Cardiac muscle cell (in vitro differentiated cells and primary cell): Measurements from ENCODE around the gene EPB42. TPM values are rescaled to one million over a fixed set of nuclear protein-coding genes. Genes with fewer than 3 reads are reported as not detected.

Experiments
- DNase-seq, 2 donors: peaks; one replicate each; pipeline versions ENCODE4 v3.0.0 to v3.0.0-alpha.2; 2010 to 2017; ENCODE audit warnings: low read depth in 1 of 2, low spot score in 1 of 2
- H3K27ac ChIP-seq: fragments of 200-600 bp; sonication (generic); 2 replicates; pipeline ENCODE4 v1.5.1; 2016
- H3K27me3 ChIP-seq: fragments of 200-600 bp; sonication (generic); 2 replicates; pipeline ENCODE4 v1.6.0; 2016; ENCODE audit warnings: control low read depth
- H3K36me3 ChIP-seq: fragments of 200-600 bp; sonication (generic); 2 replicates; pipeline ENCODE4 v1.5.1; 2016; ENCODE audit warnings: control low read depth
- H3K4me1 ChIP-seq: fragments of 200-600 bp; sonication (generic); 2 replicates; pipeline ENCODE4 v1.8.1; 2017; ENCODE audit warnings: low read depth, mild to moderate bottlenecking, mixed run types
- H3K4me3 ChIP-seq: fragments of 200-600 bp; sonication (generic); 2 replicates; pipeline ENCODE4 v1.5.1; 2016; ENCODE audit warnings: mild to moderate bottlenecking
- H3K9me3 ChIP-seq: fragments of 200-600 bp; sonication (generic); 2 replicates; pipeline ENCODE4 v1.5.1; 2017; ENCODE audit warnings: low read depth, mild to moderate bottlenecking, control low read depth
- CTCF ChIP-seq: IDR thresholded peaks from 2 replicates; pipeline ENCODE4 v1.5.1; 2012; ENCODE audit warnings: low read depth, mild to moderate bottlenecking, low read length
- polyA plus RNA-seq: library from polyadenylated mRNA; unstranded; fragments of >200 nt; fragmentation: Nextera tagmentation; extraction: Ambion mirVana; gene quantifications from 2 replicates; pipeline ENCODE4 v1.2.1, GENCODE V29; 2016
- total RNA-seq: library from RNA; depleted of rRNA; stranded (reverse); fragments of >200 nt; gene quantifications from 2 replicates; pipeline ENCODE4 v1.2.3, GENCODE V29; 2016

Gene EPB42
- total and polyA plus RNA-seq, 2 experiments from 2014 or later, result 0.12 to 0.94 TPM

DNA sequence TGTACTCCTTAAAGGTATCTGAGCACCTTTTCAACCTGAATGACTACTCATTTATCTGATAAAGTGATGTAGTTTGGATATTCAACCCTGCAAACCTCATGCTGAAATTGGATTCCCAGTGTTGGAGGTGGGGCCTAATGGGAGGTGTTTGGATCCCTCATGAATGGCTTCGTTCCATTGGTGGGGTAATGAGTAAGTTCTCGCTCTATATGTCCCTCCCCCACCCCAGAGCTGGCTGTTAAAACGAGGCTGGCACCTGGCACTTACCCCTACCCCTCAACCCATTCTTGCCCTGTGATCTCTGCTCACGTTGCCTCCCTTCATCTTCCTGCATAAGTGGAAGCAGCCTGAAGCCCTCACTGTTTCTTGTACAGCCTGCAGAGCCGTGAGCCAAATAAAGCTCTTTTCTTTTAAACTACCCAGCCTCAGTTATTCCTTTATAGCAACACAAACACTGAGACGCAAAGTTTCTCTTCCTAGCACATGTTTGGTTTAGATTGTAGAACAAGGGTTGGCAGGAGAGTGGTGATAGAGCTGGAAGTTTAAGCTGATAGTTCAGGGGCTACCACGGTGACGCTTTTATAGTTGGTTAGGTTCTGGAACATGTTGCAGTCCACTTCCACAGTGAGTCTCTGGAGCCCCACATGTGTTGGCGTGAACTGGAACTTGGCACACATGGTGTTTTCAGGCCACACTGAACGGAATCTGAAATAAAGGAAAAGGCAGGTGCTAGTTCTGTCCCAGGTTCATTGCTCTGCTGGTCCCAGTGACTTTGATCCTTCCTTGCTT lies 23.9 kb downstream of the EPB42 start:
- H3K27ac ChIP-seq, result no peak overlapping the region
- no peak for DNase-seq
- H3K4me1 ChIP-seq, result no peaks in the 10 kb centered on the region
- no peaks in the 10 kb centered on the region for H3K9me3 ChIP-seq
- no peak for TF ChIP-seq CTCF
- H3K4me3 ChIP-seq, result no peak overlapping the region
- peaks cover 24% of the 10 kb centered on the region for H3K36me3 ChIP-seq
- H3K27me3 ChIP-seq, result no peaks in the 10 kb centered on the region

DNA sequence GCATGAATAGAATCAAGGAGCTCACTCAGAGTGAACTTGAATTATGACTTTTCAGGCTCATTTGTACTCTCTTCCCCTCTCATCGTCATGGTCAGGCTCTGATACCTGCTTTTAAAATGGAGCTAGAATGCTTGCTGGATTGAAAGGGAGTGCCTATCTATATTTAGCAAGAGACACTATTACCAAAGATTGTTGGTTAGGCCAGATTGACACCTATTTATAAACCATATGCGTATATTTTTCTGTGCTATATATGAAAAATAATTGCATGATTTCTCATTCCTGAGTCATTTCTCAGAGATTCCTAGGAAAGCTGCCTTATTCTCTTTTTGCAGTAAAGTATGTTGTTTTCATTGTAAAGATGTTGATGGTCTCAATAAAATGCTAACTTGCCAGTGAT lies 26.0 kb downstream of the EPB42 start:
- Histone ChIP-seq H3K4me1 (no peaks in the 10 kb centered on the region), H3K27me3 (no peaks in the 10 kb centered on the region), H3K27ac (no peak overlapping the region), H3K36me3 (peaks cover 42% of the 10 kb centered on the region), H3K9me3 (no peaks in the 10 kb centered on the region), H3K4me3 (no peak overlapping the region)
- no peak for TF ChIP-seq CTCF
- DNase-seq, result no peak

GRCh38 chr15:43193710-43194109 lies 27.1 kb downstream of the EPB42 start:
- no peak for DNase-seq
- Histone ChIP-seq H3K9me3 (no peaks in the 10 kb centered on the region), H3K4me3 (no peak overlapping the region), H3K4me1 (no peaks in the 10 kb centered on the region), H3K36me3 (peaks cover 42% of the 10 kb centered on the region), H3K27me3 (no peaks in the 10 kb centered on the region), H3K27ac (no peak overlapping the region)
- no peak for TF ChIP-seq CTCF

GRCh38 chr15:43190178-43190577 lies 30.6 kb downstream of the EPB42 start:
- no peak for TF ChIP-seq CTCF
- H3K27me3 ChIP-seq, result no peaks in the 10 kb centered on the region
- no peaks in the 10 kb centered on the region for H3K9me3 ChIP-seq
- DNase-seq, result peak in 1 of 2 donors; percentile 17
- H3K4me3 ChIP-seq, result no peak overlapping the region
- no peak overlapping the region for H3K27ac ChIP-seq
- H3K36me3 ChIP-seq, result peaks cover 45% of the 10 kb centered on the region
- peaks cover 2% of the 10 kb centered on the region for H3K4me1 ChIP-seq

GRCh38 chr15:43189296-43189695 lies 31.5 kb downstream of the EPB42 start:
- no peak for DNase-seq

More at GRCh38 chr15:43189296-43189695, 31.5 kb downstream of the EPB42 start:
- Histone ChIP-seq H3K9me3 (no peaks in the 10 kb centered on the region), H3K4me1 (peaks cover 2% of the 10 kb centered on the region), H3K27me3 (no peaks in the 10 kb centered on the region), H3K4me3 (no peak overlapping the region), H3K36me3 (peaks cover 38% of the 10 kb centered on the region), H3K27ac (no peak overlapping the region)
- TF ChIP-seq CTCF, result no peak
